Measurements from ENCODE around the gene XIRP1.

GRCh38 chr3:39176025-39176714, 16.2 kb downstream of the XIRP1 start:
- no peak for TF ChIP-seq CTCF (IDR thresholded peaks at IDR 0.05)
- no peak for TF ChIP-seq EZH2 (IDR thresholded peaks at IDR 0.05; ENCODE audit: borderline replicate concordance, insufficient read depth, low read depth, low read length, poor library complexity, severe bottlenecking)
